ENCODE data around the gene ZHX3. TPM values are rescaled to one million over a fixed set of nuclear protein-coding genes. Genes with fewer than 3 reads are reported as not detected.

The ZHX3 gene
- total RNA-seq, 1 experiment from 2014 or later, result 21.5 TPM

GRCh38 chr20:41308726-41309413, 8.7 kb downstream of the ZHX3 start:
- H3K4me3 ChIP-seq, result no peak overlapping the region
- TF ChIP-seq, protein P1, sequence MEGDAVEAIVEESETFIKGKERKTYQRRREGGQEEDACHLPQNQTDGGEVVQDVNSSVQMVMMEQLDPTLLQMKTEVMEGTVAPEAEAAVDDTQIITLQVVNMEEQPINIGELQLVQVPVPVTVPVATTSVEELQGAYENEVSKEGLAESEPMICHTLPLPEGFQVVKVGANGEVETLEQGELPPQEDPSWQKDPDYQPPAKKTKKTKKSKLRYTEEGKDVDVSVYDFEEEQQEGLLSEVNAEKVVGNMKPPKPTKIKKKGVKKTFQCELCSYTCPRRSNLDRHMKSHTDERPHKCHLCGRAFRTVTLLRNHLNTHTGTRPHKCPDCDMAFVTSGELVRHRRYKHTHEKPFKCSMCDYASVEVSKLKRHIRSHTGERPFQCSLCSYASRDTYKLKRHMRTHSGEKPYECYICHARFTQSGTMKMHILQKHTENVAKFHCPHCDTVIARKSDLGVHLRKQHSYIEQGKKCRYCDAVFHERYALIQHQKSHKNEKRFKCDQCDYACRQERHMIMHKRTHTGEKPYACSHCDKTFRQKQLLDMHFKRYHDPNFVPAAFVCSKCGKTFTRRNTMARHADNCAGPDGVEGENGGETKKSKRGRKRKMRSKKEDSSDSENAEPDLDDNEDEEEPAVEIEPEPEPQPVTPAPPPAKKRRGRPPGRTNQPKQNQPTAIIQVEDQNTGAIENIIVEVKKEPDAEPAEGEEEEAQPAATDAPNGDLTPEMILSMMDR (conservative IDR thresholded peaks at IDR 0.05), result no peak
- TF ChIP-seq EZH2 (IDR thresholded peaks at IDR 0.05; ENCODE audit: low read depth), result no peak
- H4K20me1 ChIP-seq (ENCODE audit: insufficient read depth), result no peaks in the 10 kb centered on the region
- ChIA-PET POLR2A (ENCODE audit: unreplicated experiment) (interaction anchor here (0.6 kb wide), 2 partner anchors 21 to 55 kb away, joined by 4 read pairs; no protein-coding TSS in a partner anchor), CTCF (interaction anchor here (0.5 kb wide), 1 partner anchor 32 kb away, joined by 4 read pairs; the partner anchor contains the start of gene LPIN3)
- H3K27me3 ChIP-seq (ENCODE audit: insufficient read depth, low read depth), result no peaks in the 10 kb centered on the region
- peak in 1 of 2 experiments; percentile 55 for DNase-seq
- H3K4me1 ChIP-seq (replicated peaks; ENCODE audit: insufficient read depth), result peaks cover 20% of the 10 kb centered on the region
- no TSS peak for BruUV-seq (replicated peaks)
- H2AFZ ChIP-seq, result no peak overlapping the region
- peaks cover 3% of the 10 kb centered on the region; the same call in 1 of the 2 replicates for H3F3A ChIP-seq (ENCODE audit: insufficient read depth, low read depth)
- H3K9me2 ChIP-seq (ENCODE audit: insufficient read depth), result no peaks in the 10 kb centered on the region
- H3K27ac ChIP-seq, result peak overlapping the region; percentile 35
- no peaks in the 10 kb centered on the region for H3K9me3 ChIP-seq (ENCODE audit: insufficient read depth, low read depth)
- no peaks in the 10 kb centered on the region for H3K36me3 ChIP-seq (ENCODE audit: low read depth)
- intact Hi-C loops (cut with micrococcal nuclease; ENCODE audit: unreplicated experiment), result no loop called here
- H3K79me2 ChIP-seq (ENCODE audit: low read depth), result no peaks in the 10 kb centered on the region
- peak overlapping the region; percentile 26; the same call in 1 of the 2 replicates for H3K4me2 ChIP-seq

DNA sequence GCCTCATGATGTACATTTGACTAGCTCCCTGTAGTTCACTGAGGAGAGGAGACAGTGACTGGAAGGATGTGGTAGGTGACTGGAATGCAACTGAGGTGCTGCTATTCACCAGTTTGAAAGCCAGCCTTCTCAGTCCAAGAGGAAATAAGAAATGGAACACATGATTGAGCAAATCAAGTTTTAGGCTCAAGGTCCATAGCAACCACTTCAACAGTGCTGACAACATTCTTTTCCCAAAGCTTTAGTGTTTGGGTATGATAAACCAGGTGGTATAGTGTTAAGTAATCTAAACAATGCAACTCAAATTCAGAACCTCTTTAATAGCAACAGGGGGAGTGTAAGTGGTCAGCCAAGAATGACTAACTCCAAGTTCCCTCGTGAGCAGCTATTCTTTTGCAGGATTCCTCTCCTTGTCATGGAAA, 9.2 kb downstream of the ZHX3 start:
- H3K27me3 ChIP-seq (ENCODE audit: insufficient read depth, low read depth), result no peaks in the 10 kb centered on the region
- no peak overlapping the region for H3K4me3 ChIP-seq
- peak overlapping the region; percentile 26; the same call in 1 of the 2 replicates for H3K4me2 ChIP-seq
- H3F3A ChIP-seq (ENCODE audit: insufficient read depth, low read depth), result peaks cover 3% of the 10 kb centered on the region; the same call in 1 of the 2 replicates
- BruUV-seq (replicated peaks), result no TSS peak
- H3K9me3 ChIP-seq (ENCODE audit: insufficient read depth, low read depth), result no peaks in the 10 kb centered on the region
- H4K20me1 ChIP-seq (ENCODE audit: insufficient read depth), result no peaks in the 10 kb centered on the region
- ChIA-PET CTCF (interaction anchor here (0.5 kb wide), 1 partner anchor 32 kb away, joined by 4 read pairs; the partner anchor contains the start of gene LPIN3), POLR2A (ENCODE audit: unreplicated experiment) (interaction anchor here (0.6 kb wide), 2 partner anchors 21 to 55 kb away, joined by 4 read pairs; no protein-coding TSS in a partner anchor)
- no peaks in the 10 kb centered on the region for H3K9me2 ChIP-seq (ENCODE audit: insufficient read depth)
- DNase-seq, result peak; percentile 10 to 95
- no peak overlapping the region for H2AFZ ChIP-seq
- no peaks in the 10 kb centered on the region for H3K36me3 ChIP-seq (ENCODE audit: low read depth)
- H3K27ac ChIP-seq, result peak overlapping the region; percentile 35
- peaks cover 20% of the 10 kb centered on the region for H3K4me1 ChIP-seq (replicated peaks; ENCODE audit: insufficient read depth)
- intact Hi-C loops (cut with micrococcal nuclease; ENCODE audit: unreplicated experiment), result no loop called here
- no peaks in the 10 kb centered on the region for H3K79me2 ChIP-seq (ENCODE audit: low read depth)
- no peak for TF ChIP-seq EZH2 (IDR thresholded peaks at IDR 0.05; ENCODE audit: low read depth)
- TF ChIP-seq, protein P1 (conservative IDR thresholded peaks at IDR 0.05), result no peak

DNA sequence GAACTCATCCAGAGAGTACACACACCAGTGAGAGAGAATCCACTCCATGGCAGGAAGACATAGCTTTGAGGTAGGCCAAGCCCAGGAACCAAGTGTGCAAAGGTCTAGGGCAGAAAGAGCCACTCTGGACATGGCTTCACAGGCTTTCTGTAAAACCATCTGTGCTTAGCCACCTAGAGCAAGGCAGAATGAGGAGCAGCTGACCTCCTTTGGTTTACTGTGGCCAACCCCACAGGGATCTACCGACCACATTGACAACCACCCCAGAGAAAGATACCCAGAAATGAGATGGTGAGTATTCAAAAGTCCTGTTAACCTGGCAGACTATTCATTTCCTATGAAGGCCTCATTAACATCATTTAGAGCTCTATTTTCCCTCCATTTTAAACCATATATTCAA, 10.5 kb downstream of the ZHX3 start:
- H3K9me2 ChIP-seq (ENCODE audit: insufficient read depth), result no peaks in the 10 kb centered on the region
- BruUV-seq (replicated peaks), result no TSS peak
- no peak overlapping the region for H3K4me3 ChIP-seq
- no peak overlapping the region for H3K4me2 ChIP-seq
- ChIA-PET POLR2A (ENCODE audit: unreplicated experiment) (no interaction called here), CTCF (no interaction called here)
- peaks cover 3% of the 10 kb centered on the region; the same call in 1 of the 2 replicates for H3F3A ChIP-seq (ENCODE audit: insufficient read depth, low read depth)
- no peaks in the 10 kb centered on the region for H4K20me1 ChIP-seq (ENCODE audit: insufficient read depth)
- intact Hi-C loops (cut with micrococcal nuclease; ENCODE audit: unreplicated experiment), result no loop called here
- no peaks in the 10 kb centered on the region for H3K79me2 ChIP-seq (ENCODE audit: low read depth)
- no peaks in the 10 kb centered on the region for H3K27me3 ChIP-seq (ENCODE audit: insufficient read depth, low read depth)
- H3K9me3 ChIP-seq (ENCODE audit: insufficient read depth, low read depth), result no peaks in the 10 kb centered on the region
- H3K27ac ChIP-seq, result no peak overlapping the region
- peaks cover 20% of the 10 kb centered on the region for H3K4me1 ChIP-seq (replicated peaks; ENCODE audit: insufficient read depth)
- no peak for DNase-seq
- TF ChIP-seq, protein P1 (conservative IDR thresholded peaks at IDR 0.05), result no peak
- TF ChIP-seq EZH2 (IDR thresholded peaks at IDR 0.05; ENCODE audit: low read depth), result no peak
- H2AFZ ChIP-seq, result no peak overlapping the region
- no peaks in the 10 kb centered on the region for H3K36me3 ChIP-seq (ENCODE audit: low read depth)

Data from PC-9 (cell line).